Measurements from ENCODE around the gene AFF2. TPM values are rescaled to one million over a fixed set of nuclear protein-coding genes. Genes with fewer than 3 reads are reported as not detected.

Gene AFF2
- total RNA-seq, 4 donors from 2014 or later, result 0.09 to 2.5 (median 0.65) TPM

- 56 to 57% methylated on average over 3 of the region's 3 CpGs for WGBS, 2 donors
- no peak for DNase-seq
- no peaks in the 10 kb centered on the region for H3K36me3 ChIP-seq
- H3K27ac ChIP-seq, result no peak overlapping the region
- H3K9me3 ChIP-seq, result no peaks in the 10 kb centered on the region
- H3K4me3 ChIP-seq, result no peak overlapping the region
- intact Hi-C loops (cut with DNase I), result no loop called here
- TF ChIP-seq POLR2A (IDR thresholded peaks at IDR 0.05) (no peak), CTCF (IDR thresholded peaks at IDR 0.05) (no peak)
- H3K27me3 ChIP-seq, result no peaks in the 10 kb centered on the region
- H3K4me1 ChIP-seq, result no peaks in the 10 kb centered on the region
Observed at GRCh38 chrX:148768296-148768695, 267.9 kb downstream of the AFF2 start.

- no peak overlapping the region for H3K27ac ChIP-seq
- no peak overlapping the region for H3K4me3 ChIP-seq
- intact Hi-C loops (cut with DNase I), result no loop called here
- no peaks in the 10 kb centered on the region for H3K9me3 ChIP-seq
- no peak for TF ChIP-seq POLR2A (IDR thresholded peaks at IDR 0.05)
- TF ChIP-seq CTCF (IDR thresholded peaks at IDR 0.05), result no peak
- H3K36me3 ChIP-seq, result no peaks in the 10 kb centered on the region
- H3K27me3 ChIP-seq, result no peaks in the 10 kb centered on the region
- H3K4me1 ChIP-seq, result no peaks in the 10 kb centered on the region
- DNase-seq, result no peak
Observed at GRCh38 chrX:148771440-148771839, 271.0 kb downstream of the AFF2 start.

GRCh38 chrX:148774276-148774675 is 273.9 kb downstream of the AFF2 start:
- no peaks in the 10 kb centered on the region for H3K4me1 ChIP-seq
- peaks cover 0 to 4% (median 0%) of the 10 kb centered on the region in 3 donors for H3K9me3 ChIP-seq
- H3K4me3 ChIP-seq, result no peak overlapping the region
- H3K27ac ChIP-seq, result no peak overlapping the region
- intact Hi-C loops (cut with DNase I), result no loop called here
- H3K36me3 ChIP-seq, result no peaks in the 10 kb centered on the region
- 64 to 67% methylated on average over 4 of the region's 4 CpGs for WGBS, 2 donors
- H3K27me3 ChIP-seq, result no peaks in the 10 kb centered on the region
- TF ChIP-seq CTCF (IDR thresholded peaks at IDR 0.05) (no peak), POLR2A (IDR thresholded peaks at IDR 0.05) (no peak)
- DNase-seq, result no peak

- Histone ChIP-seq H3K4me3 (no peak overlapping the region), H3K27me3 (no peaks in the 10 kb centered on the region), H3K36me3 (no peaks in the 10 kb centered on the region), H3K9me3 (no peaks in the 10 kb centered on the region), H3K27ac (no peak overlapping the region), H3K4me1 (no peaks in the 10 kb centered on the region)
- intact Hi-C loops (cut with DNase I), result no loop called here
- TF ChIP-seq POLR2A (IDR thresholded peaks at IDR 0.05), result no peak
- TF ChIP-seq CTCF (IDR thresholded peaks at IDR 0.05), result no peak
- WGBS, 2 donors, result 100% methylated on average over 1 of the region's 2 CpGs; no CpG with 5 or more reads in 1 of the 2 donors
- no peak for DNase-seq
Observed at GRCh38 chrX:148784137-148784536, 283.7 kb downstream of the AFF2 start.

GRCh38 chrX:148784856-148785255 is 284.4 kb downstream of the AFF2 start:
- 60 to 66% methylated on average over 3 to 9 of the region's 9 CpGs for WGBS, 2 donors
- Histone ChIP-seq H3K27ac (no peak overlapping the region), H3K4me1 (no peaks in the 10 kb centered on the region), H3K9me3 (no peaks in the 10 kb centered on the region), H3K4me3 (no peak overlapping the region), H3K27me3 (no peaks in the 10 kb centered on the region), H3K36me3 (no peaks in the 10 kb centered on the region)
- DNase-seq, result no peak
- no peak for TF ChIP-seq POLR2A (IDR thresholded peaks at IDR 0.05)
- no peak for TF ChIP-seq CTCF (IDR thresholded peaks at IDR 0.05)
- intact Hi-C loops (cut with DNase I), result no loop called here

Measured in esophagus squamous epithelium (tissue), 5 donors.